HG02610 (cell line): Measurements from ENCODE around the gene BBS9.

ENCODE experiments used
- ATAC-seq: cut with Tn5 transposase; IDR thresholded peaks from one replicate; pipeline ENCODE4 v1.9.1; 2021; ENCODE audit warnings: mild to moderate bottlenecking, moderate library complexity; ENCODE audit not compliant: unreplicated experiment

The BBS9 gene

DNA sequence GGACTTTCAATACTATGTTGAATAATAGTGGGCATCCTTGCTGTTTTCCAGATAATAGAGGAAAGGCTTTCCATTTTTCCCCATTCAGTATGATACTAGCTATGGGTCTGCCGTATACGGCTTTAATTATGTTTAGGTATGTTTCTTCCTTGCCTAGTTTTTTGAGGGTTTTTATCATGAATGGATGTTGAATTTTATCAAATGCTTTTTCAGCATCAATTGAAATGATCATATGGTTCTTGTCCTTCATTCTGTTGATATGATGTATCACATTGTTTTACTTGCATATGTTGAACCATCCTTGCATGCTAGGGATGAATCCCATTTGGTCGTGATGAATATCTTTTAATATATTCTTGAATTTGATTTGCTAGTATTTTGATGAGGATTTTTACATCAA is 11.0 kb upstream of the BBS9 start:
- ATAC-seq, result no peak

DNA sequence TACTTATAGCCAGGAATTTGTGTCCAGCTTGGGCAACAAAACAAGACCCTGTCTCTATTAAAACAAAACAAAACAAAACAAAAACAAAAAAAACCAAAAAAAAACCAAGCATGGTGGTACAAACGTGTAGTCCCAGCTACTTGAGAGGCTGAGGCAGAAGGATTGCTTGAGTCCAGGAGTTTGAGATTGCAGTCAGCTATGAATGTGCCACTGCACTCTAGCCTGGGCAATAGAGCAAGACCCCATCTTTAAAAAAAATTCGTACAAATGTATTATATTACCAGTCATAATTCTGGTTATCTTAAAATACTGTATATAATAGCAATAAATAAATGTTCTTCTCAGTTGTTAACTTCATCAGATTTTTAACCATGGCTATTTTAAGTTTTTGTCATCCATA is 2.3 kb upstream of the BBS9 start:
- no peak for ATAC-seq

DNA sequence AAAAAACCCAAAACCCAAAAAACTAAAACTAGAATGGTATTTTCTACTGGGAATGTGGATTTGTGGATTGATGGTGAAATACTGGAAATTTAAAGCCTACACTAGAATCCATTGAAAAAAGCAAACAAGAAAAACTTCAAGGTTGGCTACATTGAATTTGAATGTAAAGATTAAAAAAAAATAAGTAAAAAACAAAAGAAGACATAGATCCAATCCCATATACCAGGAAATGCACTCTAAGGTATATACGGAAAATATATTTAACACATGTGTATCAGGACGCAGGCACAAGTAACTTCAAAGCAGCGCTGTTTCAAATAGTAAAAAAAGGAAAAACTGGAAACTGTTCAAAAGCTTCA is 754 bp upstream of the BBS9 start:
- ATAC-seq, result no peak

DNA sequence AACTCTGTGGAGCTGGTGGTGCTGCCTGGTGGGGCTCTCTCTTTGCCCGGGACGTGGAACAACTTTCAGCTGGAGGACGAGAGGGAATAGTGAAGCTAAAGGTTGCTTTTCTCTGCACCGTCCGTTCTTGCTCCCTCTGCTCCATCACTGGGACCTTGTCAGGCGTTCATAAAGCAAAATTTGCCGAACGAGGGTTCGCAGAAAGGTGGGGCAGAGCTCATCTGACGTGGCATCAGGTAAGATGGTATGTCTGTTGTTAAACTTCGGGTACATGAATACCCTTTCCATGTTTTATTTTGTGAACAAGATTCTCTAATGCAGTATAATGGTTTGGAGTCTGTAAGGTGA is 416 bp downstream of the BBS9 start:
- ATAC-seq, result no peak

DNA sequence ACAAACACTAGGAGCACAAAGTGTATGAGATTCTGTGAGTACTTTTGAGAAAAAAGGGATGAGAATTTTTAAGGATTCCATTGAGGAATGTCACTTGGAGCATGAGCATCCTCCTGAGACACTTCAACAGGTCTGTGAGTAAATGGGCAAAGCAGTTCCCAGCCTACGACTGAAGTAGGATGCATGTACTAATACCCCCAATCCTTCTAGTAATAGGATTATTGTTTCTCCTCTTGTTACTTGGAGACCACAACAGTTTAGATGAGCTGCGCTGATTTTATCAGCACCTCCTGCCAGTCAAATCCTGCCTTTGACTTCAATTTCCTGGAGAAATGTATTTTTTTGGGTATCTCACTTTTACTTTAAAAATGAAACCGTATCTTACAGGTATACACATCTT is 820 bp downstream of the BBS9 start:
- ATAC-seq, result no peak

DNA sequence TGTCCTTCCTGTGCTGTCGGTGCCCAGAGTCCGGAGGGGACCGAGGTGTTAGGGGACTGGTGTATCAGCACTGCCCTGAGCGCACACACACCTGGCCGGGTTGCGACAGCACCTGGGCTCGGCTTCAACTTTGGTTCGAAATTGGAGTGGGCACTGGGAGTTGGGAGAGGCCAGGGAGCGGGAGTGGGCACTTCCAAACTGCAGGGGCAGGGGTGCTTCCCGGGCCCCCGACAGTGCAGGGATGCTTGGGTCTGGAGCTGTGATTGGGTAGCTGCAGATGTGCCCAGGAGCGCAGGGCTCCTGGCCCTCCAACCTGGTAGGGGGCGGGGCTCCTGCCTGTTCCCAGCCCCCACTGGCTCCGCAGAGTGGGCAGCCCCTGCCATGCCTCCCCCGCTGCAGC is 7.7 kb downstream of the BBS9 start:
- no peak for ATAC-seq

DNA sequence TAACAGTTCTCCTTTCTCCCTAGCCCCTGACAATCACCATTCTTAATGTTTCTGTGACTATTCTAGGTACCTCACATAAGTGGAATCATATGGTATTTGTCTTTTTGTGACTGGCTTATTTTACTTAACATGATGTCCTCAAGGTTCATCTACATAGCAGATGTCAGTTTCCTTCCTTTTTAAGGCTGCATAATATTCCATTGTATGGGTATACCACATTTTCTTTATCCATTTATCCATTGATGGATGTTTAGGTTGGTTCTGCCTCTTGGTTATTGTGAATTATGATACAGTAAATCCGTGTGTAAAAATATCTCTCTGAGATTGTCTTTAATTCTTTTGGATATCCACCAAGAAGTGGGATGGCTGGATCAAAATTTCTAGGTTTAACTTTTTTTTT is 13.2 kb downstream of the BBS9 start:
- no peak for ATAC-seq

DNA sequence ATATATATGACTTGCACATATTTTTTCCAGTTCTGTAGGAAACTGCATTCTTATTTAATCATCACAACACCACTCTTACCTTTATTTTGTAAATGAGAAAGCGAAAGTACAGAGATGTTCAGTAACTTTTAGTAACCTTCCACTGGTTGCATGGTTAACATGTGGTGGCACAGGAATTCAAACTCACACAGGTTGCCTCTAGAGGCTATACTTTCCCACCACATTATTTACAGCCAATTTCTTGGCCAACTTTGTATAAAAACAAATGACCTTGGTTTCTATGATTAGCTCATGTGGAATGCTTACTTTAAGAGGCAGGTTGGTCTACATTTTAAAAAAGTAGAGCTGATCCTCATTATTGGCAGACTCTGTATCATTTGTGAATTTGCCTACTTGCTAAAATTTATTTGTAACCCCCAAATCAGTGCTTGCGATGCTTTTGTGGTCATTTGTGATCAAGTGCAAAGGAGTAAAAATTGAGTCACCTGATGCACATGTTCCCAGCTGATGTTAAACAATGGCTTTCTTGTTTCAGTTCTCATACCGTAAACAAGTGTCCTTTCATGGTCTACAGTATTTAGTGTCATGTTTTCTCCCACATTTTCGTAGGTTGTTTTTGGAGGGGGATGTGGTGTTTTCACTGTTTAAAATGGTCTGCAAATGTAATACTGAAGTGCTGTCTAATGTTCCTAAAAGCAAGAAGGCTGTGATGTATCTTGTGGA is 14.8 kb downstream of the BBS9 start:
- ATAC-seq, result peak; percentile 67

DNA sequence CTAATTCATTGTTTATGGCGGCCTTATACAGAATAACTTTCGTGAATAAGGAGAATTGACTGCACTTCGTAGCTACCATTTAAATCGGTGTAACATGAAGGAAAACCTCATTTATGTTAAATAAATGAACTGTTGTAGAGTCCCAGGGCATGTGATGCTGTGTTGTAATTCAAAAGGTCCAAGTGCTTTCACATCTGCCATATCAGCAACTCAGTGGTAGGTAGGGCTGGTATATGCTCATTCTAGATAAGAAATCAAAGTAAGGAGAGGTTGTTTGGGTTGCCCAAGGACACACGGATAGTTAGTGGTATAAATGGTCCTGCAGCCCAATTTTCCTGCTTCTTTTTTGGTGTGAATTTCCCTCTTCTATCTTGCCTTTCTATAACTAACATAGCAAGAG is 15.8 kb downstream of the BBS9 start:
- no peak for ATAC-seq

DNA sequence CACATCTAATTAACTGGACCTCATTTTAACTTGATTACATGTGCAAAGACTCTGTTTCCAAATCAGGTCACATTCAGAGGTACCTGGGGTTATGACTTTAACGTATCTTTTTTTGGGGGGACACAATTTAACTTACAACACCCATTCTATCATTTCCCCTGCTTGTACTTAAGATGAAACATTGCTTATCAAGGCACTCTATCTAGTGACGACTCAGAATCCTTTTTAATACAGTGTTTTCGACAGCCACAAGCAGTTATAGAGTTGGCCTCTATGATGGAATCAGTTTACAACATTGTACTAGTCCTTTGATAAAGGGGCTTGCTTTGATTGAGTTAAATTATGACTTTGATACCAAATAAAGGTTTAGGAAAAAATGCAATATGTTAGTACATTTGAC is 22.7 kb downstream of the BBS9 start:
- no peak for ATAC-seq

DNA sequence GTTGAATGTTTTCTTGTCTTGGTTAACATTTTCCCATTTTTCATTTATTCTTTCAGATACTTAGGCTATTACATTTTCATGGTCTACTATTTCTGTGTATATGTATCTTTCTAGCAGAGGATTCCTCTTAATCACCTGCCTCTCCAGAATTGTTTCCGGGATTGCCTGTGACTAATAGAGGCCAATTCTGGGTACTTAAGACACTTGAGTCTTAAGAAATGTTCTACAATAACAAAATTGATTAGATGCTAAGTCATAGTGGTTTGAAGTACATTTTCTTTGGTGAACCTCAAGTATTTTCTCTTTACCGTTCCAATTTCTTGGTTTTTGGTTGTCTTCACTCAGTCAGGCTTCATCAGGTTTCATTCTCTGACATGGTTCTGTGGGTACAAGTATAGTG is 26.4 kb downstream of the BBS9 start:
- ATAC-seq, result no peak

DNA sequence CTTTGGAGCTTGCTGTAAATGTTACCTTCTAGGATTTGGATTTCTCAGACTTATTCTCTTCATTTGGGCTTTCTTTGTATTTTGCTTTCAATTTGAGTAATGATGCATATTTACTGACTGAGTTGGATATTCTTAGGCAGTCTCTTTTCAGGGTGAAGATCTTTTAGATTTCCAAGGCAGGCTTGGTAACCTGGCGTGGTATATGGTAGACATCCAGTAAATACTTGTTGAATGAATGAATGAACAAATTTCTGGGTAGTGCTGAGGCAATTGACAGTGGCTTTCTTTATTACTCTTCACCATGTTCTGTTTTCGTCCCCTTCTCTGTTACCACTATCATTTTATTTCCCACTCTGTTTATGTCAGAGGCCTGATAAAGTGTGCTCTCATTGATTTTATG is 27.1 kb downstream of the BBS9 start:
- ATAC-seq, result no peak

DNA sequence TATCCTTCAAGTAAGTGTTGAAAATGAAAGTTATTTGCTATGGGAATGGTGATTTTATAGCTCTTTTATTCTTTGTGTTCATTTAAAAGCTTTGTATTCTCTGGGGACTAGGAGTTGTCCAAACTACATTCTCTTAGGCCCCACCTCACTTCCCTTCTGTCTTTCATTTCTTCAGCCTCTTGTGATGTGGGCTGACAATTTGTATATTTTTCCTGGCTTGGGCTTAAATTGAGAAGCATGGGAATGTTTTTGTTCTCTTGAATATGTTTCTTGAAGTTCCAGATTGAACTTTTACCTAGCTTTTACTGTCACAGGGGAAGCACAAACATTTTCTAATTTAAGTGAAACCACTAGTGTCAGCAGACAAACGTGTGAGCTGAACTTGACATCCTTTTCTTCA is 27.9 kb downstream of the BBS9 start:
- no peak for ATAC-seq

DNA sequence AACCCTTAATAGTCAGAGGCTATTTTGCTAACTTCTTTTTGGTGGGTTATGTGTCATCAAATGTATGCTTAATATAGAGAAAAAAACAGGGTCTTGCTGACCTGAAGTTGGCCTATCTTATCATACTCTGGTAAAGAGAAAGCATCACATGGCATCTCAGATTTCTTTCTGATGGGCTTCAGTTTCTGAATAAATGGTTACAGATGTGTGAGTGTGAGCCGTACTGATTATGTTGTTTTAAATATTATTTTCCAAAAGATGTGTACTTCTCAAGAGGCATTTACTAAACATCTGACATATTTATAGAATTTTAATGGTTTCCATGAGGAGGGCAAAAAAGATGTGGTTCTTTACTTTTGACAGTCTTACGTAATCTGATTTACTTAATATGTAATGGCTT is 28.4 kb downstream of the BBS9 start:
- no peak for ATAC-seq

DNA sequence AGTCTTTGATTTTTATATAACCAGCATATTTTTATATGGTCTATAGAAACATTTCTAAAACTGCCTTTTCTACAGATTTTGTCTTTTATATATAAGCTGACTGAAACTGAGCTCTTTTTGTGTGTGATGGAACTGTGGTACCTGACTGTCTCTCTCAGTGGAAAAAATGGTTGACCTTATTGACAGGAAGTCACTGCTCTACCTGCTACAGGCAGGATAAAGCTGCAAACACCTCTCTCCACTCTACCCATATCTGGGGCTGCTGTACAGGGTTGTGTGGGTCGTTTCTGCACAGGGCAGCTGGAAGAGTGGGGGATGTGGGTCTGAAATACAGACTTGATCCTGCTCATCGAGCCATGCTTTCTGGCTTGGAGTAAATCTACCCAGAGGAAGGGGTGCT is 48.5 kb downstream of the BBS9 start:
- no peak for ATAC-seq

DNA sequence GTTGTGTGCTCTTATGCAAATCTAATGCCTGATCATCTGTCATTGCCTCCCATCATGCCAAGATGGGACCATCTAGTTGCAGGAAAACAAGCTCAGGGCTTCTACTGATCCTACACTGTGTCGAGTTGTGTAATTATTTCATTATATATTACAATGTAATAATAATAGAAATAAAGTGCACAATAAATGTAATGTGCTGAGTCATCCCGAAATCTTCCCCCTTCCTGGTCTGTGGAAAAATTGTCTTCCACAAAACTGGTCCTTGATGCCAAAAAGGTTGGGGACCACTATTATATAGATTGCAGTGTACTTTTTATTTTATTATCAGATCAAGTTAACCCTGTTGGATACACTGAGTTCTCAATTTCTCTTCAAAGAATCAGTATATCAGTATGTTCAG is 50.2 kb downstream of the BBS9 start:
- no peak for ATAC-seq

DNA sequence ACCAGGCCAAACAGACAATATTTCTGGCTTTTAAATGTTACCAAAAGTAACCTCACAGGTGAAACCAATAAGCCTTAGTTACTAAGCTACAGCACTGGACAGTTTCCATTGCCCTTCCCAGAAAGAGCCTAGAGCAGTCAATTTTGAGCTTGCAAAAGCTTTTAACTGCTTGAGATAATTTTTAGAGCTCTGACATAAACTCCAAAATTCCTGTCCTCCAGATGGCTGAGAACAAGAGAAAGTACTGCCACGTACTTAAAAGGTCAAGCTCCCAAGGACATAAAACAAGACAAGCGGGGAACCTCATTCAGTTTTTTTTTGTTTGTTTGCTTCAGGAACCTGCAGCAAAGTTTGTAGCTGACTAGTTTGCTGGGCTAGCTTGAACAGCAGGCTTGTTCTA is 54.1 kb downstream of the BBS9 start:
- no peak for ATAC-seq

DNA sequence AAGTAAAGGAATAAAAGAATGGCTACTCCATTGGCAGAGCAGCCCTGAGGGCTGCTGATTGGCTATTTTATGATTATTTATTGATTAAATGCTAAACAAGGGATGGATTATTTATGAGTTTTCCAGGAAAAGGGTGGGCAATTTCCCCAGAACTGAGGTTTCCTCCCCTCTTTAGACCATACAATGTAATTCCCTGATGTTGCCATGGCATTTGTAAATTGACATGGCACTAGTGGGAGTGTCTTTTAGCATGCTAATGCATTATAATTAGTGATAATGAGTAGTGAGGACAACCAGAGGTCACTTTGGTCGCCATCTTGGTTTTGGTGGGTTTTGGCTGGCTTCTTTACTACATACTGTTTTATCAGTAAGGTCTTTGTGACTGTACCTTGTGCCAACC is 55.5 kb downstream of the BBS9 start:
- ATAC-seq, result no peak

DNA sequence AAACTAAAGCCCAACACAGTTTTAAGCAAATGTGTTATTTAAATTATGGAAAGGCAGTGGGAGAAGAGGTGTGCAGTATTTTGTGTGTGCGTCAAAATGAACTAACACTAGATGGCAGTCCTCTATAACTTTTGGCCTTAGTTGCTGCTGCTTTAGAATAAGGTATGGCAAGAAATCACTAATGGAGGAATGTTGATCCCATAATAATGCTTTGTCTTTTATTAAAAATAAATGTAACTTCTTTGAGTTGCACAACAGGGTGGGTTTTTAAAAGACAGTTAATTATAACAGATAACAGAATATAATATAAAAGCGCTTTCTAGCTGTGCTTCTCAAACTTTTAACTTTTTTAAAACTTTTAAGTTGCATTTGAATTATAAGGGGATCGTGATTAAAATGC is 56.4 kb downstream of the BBS9 start:
- ATAC-seq, result peak; percentile 63

DNA sequence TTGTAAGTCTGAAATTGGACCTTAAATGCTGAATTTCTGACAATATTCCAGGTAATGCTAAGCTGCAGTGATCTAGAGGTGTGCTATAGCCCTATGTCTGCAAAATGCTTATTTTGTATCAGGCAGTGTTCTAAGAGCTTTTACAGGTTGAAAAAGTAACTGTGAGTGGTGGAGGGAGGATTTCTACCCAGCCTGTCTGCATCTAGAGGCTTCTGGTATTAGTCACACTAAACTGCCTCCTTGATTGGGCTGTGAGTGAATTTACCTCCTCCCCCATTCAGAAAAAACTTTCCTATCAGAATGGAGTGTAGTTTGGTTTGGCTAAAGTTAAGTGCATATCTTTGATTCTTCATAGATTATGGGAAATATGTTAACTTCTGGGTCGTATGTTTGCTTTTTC is 56.8 kb downstream of the BBS9 start:
- no peak for ATAC-seq

DNA sequence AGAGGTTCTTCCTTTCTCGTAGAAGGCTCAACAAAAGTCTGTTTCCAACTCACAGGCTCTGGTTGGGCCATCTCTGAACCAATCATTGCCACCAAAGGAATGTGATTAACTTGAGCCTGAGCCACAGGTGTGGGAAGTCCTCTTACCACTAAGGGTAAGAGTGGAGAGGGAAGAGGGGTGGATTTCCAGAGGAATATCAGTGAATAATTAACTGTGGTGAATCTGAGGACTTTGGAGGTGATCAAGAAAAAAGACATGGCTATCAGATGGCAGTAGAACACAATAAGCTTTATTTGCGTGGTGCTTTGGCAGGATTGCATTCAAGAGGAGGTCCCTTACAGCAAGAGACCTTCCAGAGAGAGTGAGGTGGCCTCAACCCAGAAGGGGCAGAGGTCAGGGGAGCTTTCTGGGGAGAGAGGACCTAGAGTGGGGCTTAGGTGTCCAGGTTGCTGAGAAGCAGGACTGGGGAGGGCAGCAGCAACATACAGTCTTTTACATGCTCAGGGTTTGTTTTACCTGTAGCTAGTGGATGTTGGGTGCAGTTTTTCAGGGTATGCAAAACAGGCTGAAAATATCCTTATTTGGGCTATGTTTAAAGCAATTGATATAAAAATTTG is 61.4 kb downstream of the BBS9 start:
- no peak for ATAC-seq

DNA sequence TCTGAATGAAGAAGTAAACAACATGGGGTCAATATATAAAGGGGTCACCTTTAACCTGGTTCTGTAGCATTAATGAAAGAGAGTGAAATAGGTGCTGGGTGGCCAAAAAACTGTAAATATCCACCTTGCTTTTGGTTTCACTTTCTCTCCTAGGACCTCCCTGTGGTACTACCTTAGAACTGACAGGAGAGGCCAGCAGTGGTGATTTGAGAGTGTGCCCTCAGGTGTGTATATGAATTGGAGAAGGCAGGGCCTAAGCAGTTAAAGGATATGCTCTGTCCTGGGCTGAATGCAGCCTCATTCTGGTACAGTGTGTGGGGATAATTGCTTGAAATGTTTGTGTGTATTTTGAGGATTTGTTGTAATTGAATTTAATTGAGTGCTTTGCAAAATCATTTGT is 62.0 kb downstream of the BBS9 start:
- peak; percentile 48 for ATAC-seq

DNA sequence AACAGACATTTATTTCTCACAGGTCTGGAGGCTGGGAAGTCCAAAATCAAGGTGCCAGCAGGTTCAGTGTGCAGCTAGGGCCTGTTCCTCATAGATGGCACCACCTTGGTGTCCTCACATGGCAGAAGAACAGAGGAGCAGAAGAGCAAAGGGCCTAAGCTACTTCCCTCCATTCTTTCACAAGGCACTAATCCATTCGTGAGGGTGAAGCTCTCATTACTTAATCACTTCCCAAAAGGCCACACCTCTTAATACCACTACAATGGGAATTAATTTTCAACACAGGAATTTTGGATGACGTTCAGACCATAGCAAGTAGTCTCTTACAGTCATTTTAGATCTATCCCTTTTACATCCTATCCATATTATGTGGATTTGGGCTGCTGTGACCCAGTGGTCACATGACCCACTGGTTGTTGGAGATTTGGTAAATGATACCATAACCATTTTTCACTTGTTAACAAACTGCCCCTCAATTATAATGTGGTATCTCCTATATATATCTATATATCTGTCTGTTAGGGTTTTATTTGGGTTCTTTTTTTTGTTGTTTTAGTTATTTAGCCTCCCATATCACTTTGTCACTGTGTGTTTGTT is 63.4 kb downstream of the BBS9 start:
- ATAC-seq, result no peak
